OCI-LY3 (cell line): Measurements from ENCODE around the gene ROBO3.

Source experiments
- H2AFZ ChIP-seq: fragments of 200-600, 300-600 bp; shearing (Covaris generic); 2 replicates; pipeline ENCODE4 v1.6.0; 2014; ENCODE audit warnings: antibody characterized with exemption, low read depth, low read length
- H3K27ac ChIP-seq: fragments of 200-600, 300-600 bp; sonication (generic); 2 replicates; pipeline ENCODE4 v1.5.1; 2014; ENCODE audit warnings: mild to moderate bottlenecking, low read length, moderate library complexity, mixed read lengths
- H3K27me3 ChIP-seq: fragments of 200-600, 300-600 bp; sonication (generic); 2 replicates; pipeline ENCODE4 v1.6.1; 2014; ENCODE audit warnings: low read depth, low read length, mixed read lengths
- H3K36me3 ChIP-seq: fragments of 200-600, 300-600 bp; sonication (generic); replicated peaks from 2 replicates; pipeline ENCODE3; 2014; ENCODE audit warnings: low read depth, low read length, mixed read lengths
- H3K4me1 ChIP-seq: fragments of 300-600, 200-600 bp; sonication (generic); 2 replicates; pipeline ENCODE4 v1.6.1; 2014; ENCODE audit warnings: low read length, mixed read lengths
- H3K4me2 ChIP-seq: fragments of 200-600, 300-600 bp; sonication (generic); 2 replicates; pipeline ENCODE4 v1.6.1; 2014; ENCODE audit warnings: low read length, mixed read lengths
- H3K4me3 ChIP-seq: fragments of 300-600, 200-600 bp; sonication (generic); 2 replicates; pipeline ENCODE4 v1.5.1; 2014; ENCODE audit warnings: antibody characterized with exemption, mild to moderate bottlenecking, low read length, moderate library complexity
- H3K79me2 ChIP-seq: fragments of 300-600, 200-600 bp; shearing (Covaris generic); 2 replicates; pipeline ENCODE4 v1.6.1; 2014; ENCODE audit warnings: mild to moderate bottlenecking, low read length, mixed read lengths
- H3K9ac ChIP-seq: fragments of 300-600, 200-600 bp; shearing (Covaris generic); 2 replicates; pipeline ENCODE4 v1.6.0; 2014; ENCODE audit warnings: mild to moderate bottlenecking, low read length, moderate library complexity
- H3K9me3 ChIP-seq: fragments of 200-600, 300-600 bp; shearing (Covaris generic); 2 replicates; pipeline ENCODE4 v1.6.1; 2014; ENCODE audit warnings: low read length, mixed read lengths; ENCODE audit not compliant: insufficient read depth
- H4K20me1 ChIP-seq: fragments of 200-600, 300-600 bp; sonication (generic); 2 replicates; pipeline ENCODE4 v1.6.1; 2016; ENCODE audit warnings: low read length, mixed read lengths; ENCODE audit not compliant: insufficient read depth
- EZH2phosphoT487 ChIP-seq: fragments of 200-600 bp; shearing (Covaris generic); IDR thresholded peaks from 2 replicates; pipeline ENCODE4 v1.6.1; 2018; ENCODE audit warnings: antibody characterized with exemption, mixed run types, low read depth
- TF ChIP-seq, protein P1 (sequence below): fragments of 200-600, 300-600 bp; sonication (generic); IDR thresholded peaks from 2 replicates; pipeline ENCODE4 v1.5.1; 2014; ENCODE audit warnings: antibody characterized with exemption, low read length, low read depth

Gene ROBO3

DNA sequence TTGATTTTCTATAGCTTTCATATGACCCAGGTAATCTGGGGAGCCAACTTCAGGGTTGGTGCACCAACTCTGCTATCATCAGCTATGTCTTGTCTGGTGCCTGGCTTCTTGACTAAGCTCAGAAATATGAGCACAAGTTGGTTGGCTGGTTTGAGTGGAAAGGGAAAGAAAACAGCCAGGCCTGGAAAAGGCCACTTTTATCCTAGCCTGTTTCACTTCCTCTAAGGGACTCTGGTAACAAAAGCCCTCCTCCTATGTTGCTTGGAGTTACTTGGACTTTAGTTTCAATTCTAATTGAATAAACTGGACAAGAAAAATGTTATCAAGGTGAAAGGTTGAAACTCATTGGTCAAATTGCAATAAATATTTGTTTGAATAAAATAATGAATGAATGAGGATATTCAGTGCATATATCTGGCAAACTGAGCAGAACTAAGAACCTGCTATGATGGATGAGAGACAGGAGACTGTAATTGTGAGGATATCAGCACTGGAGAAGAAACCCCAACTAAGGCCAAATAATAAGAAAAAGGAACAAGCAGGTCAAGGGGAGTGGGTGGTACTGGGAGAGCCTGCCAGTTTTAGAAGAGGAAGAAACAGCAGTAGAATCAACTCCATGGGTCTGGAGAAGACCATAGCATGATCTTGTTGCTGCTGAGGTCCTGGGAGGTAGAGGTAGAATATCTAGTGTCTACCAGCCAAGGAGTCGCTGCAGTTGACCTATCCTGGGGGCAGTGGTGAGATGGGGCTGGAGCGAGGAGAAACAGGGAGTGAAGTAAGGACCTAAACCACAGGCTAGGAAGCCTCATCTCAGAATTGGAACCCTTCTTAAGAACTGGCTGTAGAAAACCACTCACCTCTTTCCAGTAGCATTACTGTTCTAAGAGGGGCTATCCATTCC lies 24.2 kb downstream of the ROBO3 start:
- no peak overlapping the region for H3K9ac ChIP-seq
- no peaks in the 10 kb centered on the region for H3K36me3 ChIP-seq
- TF ChIP-seq EZH2phosphoT487: no peak
- TF ChIP-seq, protein P1, sequence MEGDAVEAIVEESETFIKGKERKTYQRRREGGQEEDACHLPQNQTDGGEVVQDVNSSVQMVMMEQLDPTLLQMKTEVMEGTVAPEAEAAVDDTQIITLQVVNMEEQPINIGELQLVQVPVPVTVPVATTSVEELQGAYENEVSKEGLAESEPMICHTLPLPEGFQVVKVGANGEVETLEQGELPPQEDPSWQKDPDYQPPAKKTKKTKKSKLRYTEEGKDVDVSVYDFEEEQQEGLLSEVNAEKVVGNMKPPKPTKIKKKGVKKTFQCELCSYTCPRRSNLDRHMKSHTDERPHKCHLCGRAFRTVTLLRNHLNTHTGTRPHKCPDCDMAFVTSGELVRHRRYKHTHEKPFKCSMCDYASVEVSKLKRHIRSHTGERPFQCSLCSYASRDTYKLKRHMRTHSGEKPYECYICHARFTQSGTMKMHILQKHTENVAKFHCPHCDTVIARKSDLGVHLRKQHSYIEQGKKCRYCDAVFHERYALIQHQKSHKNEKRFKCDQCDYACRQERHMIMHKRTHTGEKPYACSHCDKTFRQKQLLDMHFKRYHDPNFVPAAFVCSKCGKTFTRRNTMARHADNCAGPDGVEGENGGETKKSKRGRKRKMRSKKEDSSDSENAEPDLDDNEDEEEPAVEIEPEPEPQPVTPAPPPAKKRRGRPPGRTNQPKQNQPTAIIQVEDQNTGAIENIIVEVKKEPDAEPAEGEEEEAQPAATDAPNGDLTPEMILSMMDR: no peak
- H3K27me3 ChIP-seq: peaks cover 17% of the 10 kb centered on the region; the same call in 1 of the 2 replicates
- H3K4me3 ChIP-seq: no peak overlapping the region
- no peaks in the 10 kb centered on the region for H3K79me2 ChIP-seq
- H3K4me2 ChIP-seq: no peak overlapping the region
- no peak overlapping the region for H2AFZ ChIP-seq
- H4K20me1 ChIP-seq: no peaks in the 10 kb centered on the region
- no peak overlapping the region for H3K27ac ChIP-seq
- H3K4me1 ChIP-seq: no peaks in the 10 kb centered on the region
- H3K9me3 ChIP-seq: no peaks in the 10 kb centered on the region

DNA sequence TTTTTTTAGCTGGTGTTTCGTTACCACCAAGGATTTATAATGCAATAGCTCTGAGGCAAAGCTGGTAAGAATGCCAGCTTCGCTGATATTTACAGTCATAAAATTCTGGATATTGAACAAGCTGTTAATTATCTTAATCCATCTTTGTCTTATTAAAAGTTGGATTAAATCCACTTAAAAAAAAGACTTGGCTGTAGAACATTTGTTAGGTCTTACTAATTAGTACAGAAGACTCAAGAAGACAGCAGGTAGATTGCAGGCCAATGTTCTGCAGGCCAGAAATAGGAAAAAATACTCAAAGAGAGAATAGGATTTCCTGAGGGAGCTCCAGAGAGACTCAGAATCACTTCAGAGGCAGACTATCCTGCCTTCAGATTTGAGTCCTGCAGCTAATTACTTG lies 24.9 kb downstream of the ROBO3 start:
- Histone ChIP-seq H4K20me1 (no peaks in the 10 kb centered on the region), H3K4me2 (no peak overlapping the region), H3K9ac (no peak overlapping the region), H3K79me2 (no peaks in the 10 kb centered on the region), H3K27ac (no peak overlapping the region), H2AFZ (no peak overlapping the region), H3K4me1 (no peaks in the 10 kb centered on the region), H3K27me3 (peaks cover 15% of the 10 kb centered on the region; the same call in 1 of the 2 replicates), H3K4me3 (no peak overlapping the region), H3K36me3 (no peaks in the 10 kb centered on the region), H3K9me3 (no peaks in the 10 kb centered on the region)
- TF ChIP-seq, protein P1: no peak

DNA sequence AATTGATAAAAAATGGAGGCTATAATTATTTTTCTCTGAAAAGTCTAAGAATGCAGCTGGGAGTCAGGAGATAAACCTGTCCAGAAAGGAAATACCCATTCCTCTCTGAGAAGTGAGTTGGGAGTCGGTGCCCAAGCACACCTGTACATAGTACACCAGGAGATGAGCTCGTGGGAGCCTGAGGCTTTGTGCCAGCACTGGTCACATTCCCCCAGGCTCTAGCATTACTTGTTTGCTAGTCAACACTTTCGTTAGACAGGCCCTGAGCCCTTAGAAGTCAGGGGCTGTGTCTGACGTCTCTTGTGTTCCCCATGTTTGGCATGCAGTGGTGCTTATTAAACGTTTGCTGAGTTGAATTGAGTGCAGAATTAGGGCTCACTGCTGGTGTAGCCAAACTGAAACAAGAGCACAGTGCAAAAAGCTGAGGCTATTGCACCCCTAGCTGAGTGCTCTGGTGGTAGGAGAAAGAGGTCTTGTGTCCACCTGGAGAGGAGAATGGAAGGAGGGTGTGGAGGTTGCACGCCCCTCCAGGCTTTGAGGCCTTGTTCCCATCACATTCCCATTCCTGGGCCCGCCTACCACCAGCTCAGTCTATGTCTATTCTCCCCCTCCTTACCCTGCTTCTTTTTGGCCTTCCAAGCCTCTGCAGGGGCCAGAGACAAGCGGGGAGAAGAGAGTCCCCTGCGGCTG lies 25.6 kb downstream of the ROBO3 start:
- Histone ChIP-seq H3K4me2 (no peak overlapping the region), H3K36me3 (no peaks in the 10 kb centered on the region), H4K20me1 (no peaks in the 10 kb centered on the region), H3K4me1 (no peaks in the 10 kb centered on the region), H3K9me3 (no peaks in the 10 kb centered on the region), H3K79me2 (no peaks in the 10 kb centered on the region), H2AFZ (no peak overlapping the region), H3K9ac (no peak overlapping the region), H3K27me3 (peaks cover 10% of the 10 kb centered on the region; the same call in 1 of the 2 replicates), H3K27ac (no peak overlapping the region), H3K4me3 (no peak overlapping the region)
- no peak for TF ChIP-seq EZH2phosphoT487
- TF ChIP-seq, protein P1: no peak

DNA sequence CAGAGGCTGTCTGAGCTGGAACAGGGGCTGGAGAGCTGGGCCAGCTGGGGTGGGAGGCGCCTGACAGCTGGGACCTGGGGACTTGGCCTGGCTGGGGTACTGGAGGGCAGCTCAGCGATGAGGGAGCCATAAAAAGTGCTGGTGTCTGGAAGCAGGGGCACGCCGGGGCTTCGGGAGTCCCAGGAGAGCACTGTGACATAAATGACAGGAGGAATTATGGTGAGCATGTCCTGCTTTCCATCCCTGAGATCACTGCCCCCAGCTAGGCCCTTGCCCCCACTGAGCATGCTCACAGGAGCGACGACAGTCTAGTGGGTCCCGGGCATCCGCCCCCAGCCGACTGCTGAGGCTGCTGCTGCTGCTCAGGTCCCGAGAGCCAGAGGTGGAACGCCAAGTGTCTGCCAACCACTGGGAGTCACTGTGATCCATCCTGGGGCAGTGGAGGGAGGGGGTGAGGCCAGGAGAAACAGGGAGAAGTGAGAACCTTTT lies 26.2 kb downstream of the ROBO3 start:
- TF ChIP-seq, protein P1: no peak
- TF ChIP-seq EZH2phosphoT487: no peak
- peaks cover 10% of the 10 kb centered on the region; the same call in 1 of the 2 replicates for H3K27me3 ChIP-seq
- no peaks in the 10 kb centered on the region for H4K20me1 ChIP-seq
- no peaks in the 10 kb centered on the region for H3K4me1 ChIP-seq
- H2AFZ ChIP-seq: no peak overlapping the region
- H3K27ac ChIP-seq: no peak overlapping the region
- H3K79me2 ChIP-seq: no peaks in the 10 kb centered on the region
- H3K4me3 ChIP-seq: no peak overlapping the region
- H3K9me3 ChIP-seq: no peaks in the 10 kb centered on the region
- H3K4me2 ChIP-seq: no peak overlapping the region
- H3K9ac ChIP-seq: no peak overlapping the region
- no peaks in the 10 kb centered on the region for H3K36me3 ChIP-seq
